Dermis blood vessel endothelial cell (primary cell): Measurements from ENCODE around the gene VAV1. TPM values are rescaled to one million over a fixed set of nuclear protein-coding genes. Genes with fewer than 3 reads are reported as not detected.
"Not testable (repeated sequence)": the region's sequence is repeated elsewhere in the genome, so short reads cannot be mapped to it uniquely, and the experiment has no call there.

Experiments
- DNase-seq: peaks from one replicate; pipeline ENCODE4 v3.0.0; 2010
- total RNA-seq: library from RNA; depleted of rRNA; stranded (reverse); fragments of >200 nt; gene quantifications from 2 replicates; pipeline ENCODE4 v1.2.3, GENCODE V29; 2014

Gene VAV1
- total RNA-seq, 1 donor from 2014 or later, result not detected

- no peak for DNase-seq
These were observed 46.8 kb downstream of the VAV1 start for GRCh38 chr19:6819323-6819722.

- no peak for DNase-seq
These were observed 47.7 kb downstream of the VAV1 start for GRCh38 chr19:6820237-6820636.

- DNase-seq, result no peak
These were observed 49.3 kb downstream of the VAV1 start for GRCh38 chr19:6821639-6822310.

- no peak for DNase-seq
These were observed 49.8 kb downstream of the VAV1 start for GRCh38 chr19:6822311-6822670.

- DNase-seq, result no peak
These were observed 52.7 kb downstream of the VAV1 start for GRCh38 chr19:6825076-6825774.

GRCh38 chr19:6826281-6826920, 53.9 kb downstream of the VAV1 start:
- DNase-seq, result no peak

GRCh38 chr19:6828306-6828697, 55.8 kb downstream of the VAV1 start:
- DNase-seq, result no peak

- peak; percentile 9 for DNase-seq
These were observed 56.5 kb downstream of the VAV1 start for GRCh38 chr19:6828698-6829633.

- DNase-seq, result not testable (repeated sequence)
These were observed 57.3 kb downstream of the VAV1 start for GRCh38 chr19:6829829-6830228.

- DNase-seq, result not testable (repeated sequence)
These were observed 58.6 kb downstream of the VAV1 start for GRCh38 chr19:6831084-6831483.

GRCh38 chr19:6832412-6832811, 59.9 kb downstream of the VAV1 start:
- no peak for DNase-seq

GRCh38 chr19:6833166-6833790, 60.8 kb downstream of the VAV1 start:
- no peak for DNase-seq

- no peak for DNase-seq
These were observed 61.9 kb downstream of the VAV1 start for GRCh38 chr19:6834433-6834832.

GRCh38 chr19:6835501-6835900, 63.0 kb downstream of the VAV1 start:
- no peak for DNase-seq

- no peak for DNase-seq
These were observed 65.0 kb downstream of the VAV1 start for GRCh38 chr19:6837525-6837924.

- DNase-seq, result no peak
These were observed 65.7 kb downstream of the VAV1 start for GRCh38 chr19:6838062-6838655.

GRCh38 chr19:6842871-6843607, 70.5 kb downstream of the VAV1 start:
- no peak for DNase-seq

- DNase-seq, result no peak
These were observed 75.3 kb downstream of the VAV1 start for GRCh38 chr19:6847828-6848200.

GRCh38 chr19:6848986-6849385, 76.5 kb downstream of the VAV1 start:
- no peak for DNase-seq

GRCh38 chr19:6849876-6850275, 77.4 kb downstream of the VAV1 start:
- DNase-seq, result peak; percentile 52

- DNase-seq, result no peak
These were observed 78.9 kb downstream of the VAV1 start for GRCh38 chr19:6851359-6851758.
